GM23338 (cell line): ENCODE data around the gene RPL27. TPM values are rescaled to one million over a fixed set of nuclear protein-coding genes. Genes with fewer than 3 reads are reported as not detected.

Experiments used
- ATAC-seq: fragments of 200-7000 bp; cut with Tn5 transposase; 3 replicates; pipeline ENCODE4 v1.9.1; 2020
- DNase-seq: peaks from one replicate; pipeline ENCODE4 v3.0.0-alpha.2; 2015; ENCODE audit warnings: low spot score
- H2AFZ ChIP-seq: fragments of 200-600 bp; sonication (generic); 2 replicates; pipeline ENCODE4 v1.8.0; 2016; ENCODE audit warnings: antibody characterized with exemption, mild to moderate bottlenecking, moderate library complexity
- H3F3A ChIP-seq: fragments of 200-600 bp; sonication (generic); replicated peaks from 2 replicates; pipeline ENCODE4 v1.8.0; 2017; ENCODE audit warnings: antibody characterized with exemption, mixed run types, low read depth
- H3K27ac ChIP-seq: fragments of 200-600 bp; sonication (generic); 2 replicates; pipeline ENCODE4 v1.6.1; 2016; ENCODE audit warnings: low read depth
- H3K27me3 ChIP-seq: fragments of 200-600 bp; sonication (generic); 2 replicates; pipeline ENCODE4 v1.8.0; 2016; ENCODE audit warnings: mild to moderate bottlenecking, mixed run types, moderate library complexity; ENCODE audit not compliant: insufficient read depth
- H3K36me3 ChIP-seq: fragments of 200-600 bp; sonication (generic); 2 replicates; pipeline ENCODE4 v1.8.0; 2016; ENCODE audit warnings: mild to moderate bottlenecking; ENCODE audit not compliant: insufficient read depth
- H3K4me1 ChIP-seq: fragments of 200-600 bp; sonication (generic); 2 replicates; pipeline ENCODE4 v1.8.0; 2016; ENCODE audit warnings: mild to moderate bottlenecking, moderate library complexity; ENCODE audit not compliant: insufficient read depth
- H3K4me2 ChIP-seq: fragments of 200-600 bp; sonication (generic); 2 replicates; pipeline ENCODE4 v1.7.1; 2017; ENCODE audit warnings: mixed run types
- H3K4me3 ChIP-seq: fragments of 200-600 bp; sonication (generic); 2 replicates; pipeline ENCODE4 v1.6.1; 2016; ENCODE audit warnings: mixed run types
- H3K79me2 ChIP-seq: fragments of 200-600 bp; sonication (generic); replicated peaks from 2 replicates; pipeline ENCODE4 v1.8.0; 2017; ENCODE audit warnings: mild to moderate bottlenecking; ENCODE audit not compliant: insufficient read depth
- H3K9me2 ChIP-seq: fragments of 200-600 bp; sonication (generic); 2 replicates; pipeline ENCODE4 v1.8.0; 2017; ENCODE audit not compliant: insufficient read depth
- H4K20me1 ChIP-seq: fragments of 200-600 bp; sonication (generic); replicated peaks from 2 replicates; pipeline ENCODE4 v1.8.0; 2017; ENCODE audit warnings: mild to moderate bottlenecking; ENCODE audit not compliant: insufficient read depth
- H3K27ac Mint-ChIP-seq: 2 replicates; pipeline ENCODE4 v1.8.0; 2020; ENCODE audit warnings: inconsistent platforms, mild to moderate bottlenecking, moderate library complexity, mixed read lengths
- H3K27me3 Mint-ChIP-seq: 3 replicates; pipeline ENCODE4 v1.8.0; 2022; ENCODE audit warnings: low read depth, mild to moderate bottlenecking, moderate library complexity, mixed read lengths, inconsistent platforms; ENCODE audit not compliant: insufficient read depth, poor library complexity
- H3K36me3 Mint-ChIP-seq: 3 replicates; pipeline ENCODE4 v1.8.0; 2021; ENCODE audit warnings: low read depth, mild to moderate bottlenecking, inconsistent platforms, moderate library complexity, mixed read lengths
- H3K4me1 Mint-ChIP-seq: 3 replicates; pipeline ENCODE4 v1.8.0; 2020; ENCODE audit warnings: mild to moderate bottlenecking, inconsistent platforms, mixed read lengths
- H3K4me3 Mint-ChIP-seq: 3 replicates; pipeline ENCODE4 v1.8.0; 2021; ENCODE audit warnings: moderate library complexity, mild to moderate bottlenecking, inconsistent platforms, mixed read lengths
- H3K9me3 Mint-ChIP-seq: 3 replicates; pipeline ENCODE4 v1.8.0; 2020; ENCODE audit warnings: moderate library complexity, mild to moderate bottlenecking, inconsistent platforms, mixed read lengths
- CREB1 ChIP-seq: fragments of 250-450 bp; sonication (Bioruptor Pico); IDR thresholded peaks from 2 replicates; pipeline ENCODE4 v1.5.0; 2020; ENCODE audit warnings: low read depth, mild to moderate bottlenecking, moderate library complexity
- EZH2 ChIP-seq: fragments of 200-600 bp; sonication (generic); IDR thresholded peaks from one replicate; pipeline ENCODE4 v1.8.0; 2017; ENCODE audit warnings: antibody characterized with exemption, mild to moderate bottlenecking, low read depth; ENCODE audit not compliant: unreplicated experiment
- EZH2phosphoT487 ChIP-seq: fragments of 200-600 bp; sonication (generic); IDR thresholded peaks from one replicate; pipeline ENCODE4 v1.8.1; 2018; ENCODE audit warnings: antibody characterized with exemption; ENCODE audit not compliant: unreplicated experiment
- JUNB ChIP-seq: IDR thresholded peaks from one replicate; pipeline ENCODE4 v1.6.1; 2016; ENCODE audit warnings: antibody characterized with exemption; ENCODE audit not compliant: unreplicated experiment
- POLR2AphosphoS5 ChIP-seq: IDR thresholded peaks from 2 replicates; pipeline ENCODE4 v1.6.1; 2016; ENCODE audit warnings: antibody characterized with exemption, low read depth
- STAT1 ChIP-seq: IDR thresholded peaks from one replicate; pipeline ENCODE4 v1.6.1; 2016; ENCODE audit warnings: antibody characterized with exemption; ENCODE audit not compliant: unreplicated experiment
- ZNF114 ChIP-seq: fragments of 250-450 bp; sonication (Bioruptor Pico); IDR thresholded peaks from 2 replicates; pipeline ENCODE4 v1.5.0; 2020; ENCODE audit warnings: mild to moderate bottlenecking, moderate library complexity
- ZNF331 ChIP-seq: fragments of 250-450 bp; sonication (Bioruptor Pico); IDR thresholded peaks from 2 replicates; pipeline ENCODE4 v1.5.0; 2020; ENCODE audit warnings: low read depth, mild to moderate bottlenecking, moderate library complexity
- polyA plus RNA-seq: library from polyadenylated mRNA; unstranded; fragments of >200 nt; fragmentation: Nextera tagmentation; extraction: Ambion mirVana; gene quantifications from 2 replicates; pipeline ENCODE4 v1.2.1, GENCODE V29; 2016
- total RNA-seq: library from RNA; depleted of rRNA; stranded (reverse); fragments of >200 nt; shearing (Covaris generic); gene quantifications from 2 replicates; pipeline ENCODE4 v1.2.3, GENCODE V29; 2014
- TF ChIP-seq, protein P1 (sequence below): IDR thresholded peaks from 2 replicates; pipeline ENCODE4 v1.6.1; 2016; ENCODE audit warnings: antibody characterized with exemption
- TF ChIP-seq, protein P2 (sequence below), 2 experiments: fragments of 200-600 bp in 1 of 2; sonication (generic) in 1 of 2; conservative IDR thresholded peaks; 2 replicates each; pipeline versions ENCODE4 v1.5.1 to v1.6.1; 2016 to 2017; ENCODE audit warnings: antibody characterized with exemption in 2 of 2, low read depth in 2 of 2, mild to moderate bottlenecking in 2 of 2, moderate library complexity in 1 of 2
- TF ChIP-seq, protein P3 (sequence below): IDR thresholded peaks from one replicate; pipeline ENCODE4 v1.6.1; 2018; ENCODE audit warnings: antibody characterized with exemption; ENCODE audit not compliant: unreplicated experiment

The RPL27 gene
- total and polyA plus RNA-seq, 2 experiments from 2014 or later = 1,784 to 2,722 TPM

- TF ChIP-seq EZH2 = no peak
- TF ChIP-seq, protein P1, sequence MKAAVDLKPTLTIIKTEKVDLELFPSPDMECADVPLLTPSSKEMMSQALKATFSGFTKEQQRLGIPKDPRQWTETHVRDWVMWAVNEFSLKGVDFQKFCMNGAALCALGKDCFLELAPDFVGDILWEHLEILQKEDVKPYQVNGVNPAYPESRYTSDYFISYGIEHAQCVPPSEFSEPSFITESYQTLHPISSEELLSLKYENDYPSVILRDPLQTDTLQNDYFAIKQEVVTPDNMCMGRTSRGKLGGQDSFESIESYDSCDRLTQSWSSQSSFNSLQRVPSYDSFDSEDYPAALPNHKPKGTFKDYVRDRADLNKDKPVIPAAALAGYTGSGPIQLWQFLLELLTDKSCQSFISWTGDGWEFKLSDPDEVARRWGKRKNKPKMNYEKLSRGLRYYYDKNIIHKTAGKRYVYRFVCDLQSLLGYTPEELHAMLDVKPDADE = no peak
- no peak for TF ChIP-seq EZH2phosphoT487
- no peak for TF ChIP-seq POLR2AphosphoS5
- Mint-ChIP-seq H3K9me3 (no peaks in the 10 kb centered on the region; the same call in 2 of the 3 replicates), H3K36me3 (peaks cover 75% of the 10 kb centered on the region), H3K4me1 (no peaks in the 10 kb centered on the region), H3K27me3 (no peaks in the 10 kb centered on the region), H3K27ac (no peak overlapping the region), H3K4me3 (no peak overlapping the region)
- no peaks in the 10 kb centered on the region for H3K27me3 ChIP-seq
- H4K20me1 ChIP-seq = no peaks in the 10 kb centered on the region
- H3K4me2 ChIP-seq = no peak overlapping the region
- peaks cover 30% of the 10 kb centered on the region for H3K36me3 ChIP-seq
- no peaks in the 10 kb centered on the region for H3K9me2 ChIP-seq
- ATAC-seq (no peak), DNase-seq (no peak)
- H3K4me1 ChIP-seq = no peaks in the 10 kb centered on the region
- H3K4me3 ChIP-seq = no peak overlapping the region
- H3K27ac ChIP-seq = no peak overlapping the region
- H3F3A ChIP-seq = 0 out of 2 replicates have a peak, but pooled peaks cover 4% of the 10 kb centered on the region
- no peaks in the 10 kb centered on the region for H3K79me2 ChIP-seq
- no peak overlapping the region for H2AFZ ChIP-seq
These were observed 8.2 kb upstream of the RPL27 start for GRCh38 chr17:42989726-42990652.

- no peaks in the 10 kb centered on the region for H3K79me2 ChIP-seq
- Mint-ChIP-seq H3K36me3 (peaks cover 67% of the 10 kb centered on the region), H3K27me3 (no peaks in the 10 kb centered on the region), H3K4me1 (no peaks in the 10 kb centered on the region), H3K27ac (no peak overlapping the region), H3K4me3 (no peak overlapping the region), H3K9me3 (no peaks in the 10 kb centered on the region; the same call in 2 of the 3 replicates)
- no peaks in the 10 kb centered on the region for H4K20me1 ChIP-seq
- peaks cover 30% of the 10 kb centered on the region for H3K36me3 ChIP-seq
- 0 out of 2 replicates have a peak, but pooled peaks cover 4% of the 10 kb centered on the region for H3F3A ChIP-seq
- H3K27ac ChIP-seq = no peak overlapping the region
- ATAC-seq (no peak), DNase-seq (no peak)
- TF ChIP-seq EZH2 (no peak), JUNB (no peak), CREB1 (CRISPR knock-in tag) (no peak), POLR2AphosphoS5 (no peak), EZH2phosphoT487 (no peak), STAT1 (no peak), ZNF114 (CRISPR knock-in tag) (no peak), ZNF331 (CRISPR knock-in tag) (no peak)
- TF ChIP-seq, protein P1 = no peak
- TF ChIP-seq, protein P2, sequence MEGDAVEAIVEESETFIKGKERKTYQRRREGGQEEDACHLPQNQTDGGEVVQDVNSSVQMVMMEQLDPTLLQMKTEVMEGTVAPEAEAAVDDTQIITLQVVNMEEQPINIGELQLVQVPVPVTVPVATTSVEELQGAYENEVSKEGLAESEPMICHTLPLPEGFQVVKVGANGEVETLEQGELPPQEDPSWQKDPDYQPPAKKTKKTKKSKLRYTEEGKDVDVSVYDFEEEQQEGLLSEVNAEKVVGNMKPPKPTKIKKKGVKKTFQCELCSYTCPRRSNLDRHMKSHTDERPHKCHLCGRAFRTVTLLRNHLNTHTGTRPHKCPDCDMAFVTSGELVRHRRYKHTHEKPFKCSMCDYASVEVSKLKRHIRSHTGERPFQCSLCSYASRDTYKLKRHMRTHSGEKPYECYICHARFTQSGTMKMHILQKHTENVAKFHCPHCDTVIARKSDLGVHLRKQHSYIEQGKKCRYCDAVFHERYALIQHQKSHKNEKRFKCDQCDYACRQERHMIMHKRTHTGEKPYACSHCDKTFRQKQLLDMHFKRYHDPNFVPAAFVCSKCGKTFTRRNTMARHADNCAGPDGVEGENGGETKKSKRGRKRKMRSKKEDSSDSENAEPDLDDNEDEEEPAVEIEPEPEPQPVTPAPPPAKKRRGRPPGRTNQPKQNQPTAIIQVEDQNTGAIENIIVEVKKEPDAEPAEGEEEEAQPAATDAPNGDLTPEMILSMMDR (conservative IDR thresholded peaks at IDR 0.05; ENCODE audit: low read depth in 2 of 2) = no peak
- TF ChIP-seq, protein P3, sequence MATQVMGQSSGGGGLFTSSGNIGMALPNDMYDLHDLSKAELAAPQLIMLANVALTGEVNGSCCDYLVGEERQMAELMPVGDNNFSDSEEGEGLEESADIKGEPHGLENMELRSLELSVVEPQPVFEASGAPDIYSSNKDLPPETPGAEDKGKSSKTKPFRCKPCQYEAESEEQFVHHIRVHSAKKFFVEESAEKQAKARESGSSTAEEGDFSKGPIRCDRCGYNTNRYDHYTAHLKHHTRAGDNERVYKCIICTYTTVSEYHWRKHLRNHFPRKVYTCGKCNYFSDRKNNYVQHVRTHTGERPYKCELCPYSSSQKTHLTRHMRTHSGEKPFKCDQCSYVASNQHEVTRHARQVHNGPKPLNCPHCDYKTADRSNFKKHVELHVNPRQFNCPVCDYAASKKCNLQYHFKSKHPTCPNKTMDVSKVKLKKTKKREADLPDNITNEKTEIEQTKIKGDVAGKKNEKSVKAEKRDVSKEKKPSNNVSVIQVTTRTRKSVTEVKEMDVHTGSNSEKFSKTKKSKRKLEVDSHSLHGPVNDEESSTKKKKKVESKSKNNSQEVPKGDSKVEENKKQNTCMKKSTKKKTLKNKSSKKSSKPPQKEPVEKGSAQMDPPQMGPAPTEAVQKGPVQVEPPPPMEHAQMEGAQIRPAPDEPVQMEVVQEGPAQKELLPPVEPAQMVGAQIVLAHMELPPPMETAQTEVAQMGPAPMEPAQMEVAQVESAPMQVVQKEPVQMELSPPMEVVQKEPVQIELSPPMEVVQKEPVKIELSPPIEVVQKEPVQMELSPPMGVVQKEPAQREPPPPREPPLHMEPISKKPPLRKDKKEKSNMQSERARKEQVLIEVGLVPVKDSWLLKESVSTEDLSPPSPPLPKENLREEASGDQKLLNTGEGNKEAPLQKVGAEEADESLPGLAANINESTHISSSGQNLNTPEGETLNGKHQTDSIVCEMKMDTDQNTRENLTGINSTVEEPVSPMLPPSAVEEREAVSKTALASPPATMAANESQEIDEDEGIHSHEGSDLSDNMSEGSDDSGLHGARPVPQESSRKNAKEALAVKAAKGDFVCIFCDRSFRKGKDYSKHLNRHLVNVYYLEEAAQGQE = no peak
- H3K27me3 ChIP-seq = no peaks in the 10 kb centered on the region
- no peaks in the 10 kb centered on the region for H3K9me2 ChIP-seq
- no peak overlapping the region for H3K4me2 ChIP-seq
- no peaks in the 10 kb centered on the region for H3K4me1 ChIP-seq
- no peak overlapping the region for H2AFZ ChIP-seq
- H3K4me3 ChIP-seq = no peak overlapping the region
These were observed 6.7 kb upstream of the RPL27 start for GRCh38 chr17:42991471-42991870.
